Measurements from ENCODE around the gene CEACAM7.

DNA sequence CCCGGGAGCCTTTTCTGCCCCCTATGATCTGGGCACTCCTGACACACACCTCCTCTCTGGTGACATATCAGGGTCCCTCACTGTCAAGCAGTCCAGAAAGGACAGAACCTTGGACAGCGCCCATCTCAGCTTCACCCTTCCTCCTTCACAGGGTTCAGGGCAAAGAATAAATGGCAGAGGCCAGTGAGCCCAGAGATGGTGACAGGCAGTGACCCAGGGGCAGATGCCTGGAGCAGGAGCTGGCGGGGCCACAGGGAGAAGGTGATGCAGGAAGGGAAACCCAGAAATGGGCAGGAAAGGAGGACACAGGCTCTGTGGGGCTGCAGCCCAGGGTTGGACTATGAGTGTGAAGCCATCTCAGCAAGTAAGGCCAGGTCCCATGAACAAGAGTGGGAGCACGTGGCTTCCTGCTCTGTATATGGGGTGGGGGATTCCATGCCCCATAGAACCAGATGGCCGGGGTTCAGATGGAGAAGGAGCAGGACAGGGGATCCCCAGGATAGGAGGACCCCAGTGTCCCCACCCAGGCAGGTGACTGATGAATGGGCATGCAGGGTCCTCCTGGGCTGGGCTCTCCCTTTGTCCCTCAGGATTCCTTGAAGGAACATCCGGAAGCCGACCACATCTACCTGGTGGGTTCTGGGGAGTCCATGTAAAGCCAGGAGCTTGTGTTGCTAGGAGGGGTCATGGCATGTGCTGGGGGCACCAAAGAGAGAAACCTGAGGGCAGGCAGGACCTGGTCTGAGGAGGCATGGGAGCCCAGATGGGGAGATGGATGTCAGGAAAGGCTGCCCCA, 8.5 kb upstream of the CEACAM7 start:
- TF ChIP-seq, protein P1, sequence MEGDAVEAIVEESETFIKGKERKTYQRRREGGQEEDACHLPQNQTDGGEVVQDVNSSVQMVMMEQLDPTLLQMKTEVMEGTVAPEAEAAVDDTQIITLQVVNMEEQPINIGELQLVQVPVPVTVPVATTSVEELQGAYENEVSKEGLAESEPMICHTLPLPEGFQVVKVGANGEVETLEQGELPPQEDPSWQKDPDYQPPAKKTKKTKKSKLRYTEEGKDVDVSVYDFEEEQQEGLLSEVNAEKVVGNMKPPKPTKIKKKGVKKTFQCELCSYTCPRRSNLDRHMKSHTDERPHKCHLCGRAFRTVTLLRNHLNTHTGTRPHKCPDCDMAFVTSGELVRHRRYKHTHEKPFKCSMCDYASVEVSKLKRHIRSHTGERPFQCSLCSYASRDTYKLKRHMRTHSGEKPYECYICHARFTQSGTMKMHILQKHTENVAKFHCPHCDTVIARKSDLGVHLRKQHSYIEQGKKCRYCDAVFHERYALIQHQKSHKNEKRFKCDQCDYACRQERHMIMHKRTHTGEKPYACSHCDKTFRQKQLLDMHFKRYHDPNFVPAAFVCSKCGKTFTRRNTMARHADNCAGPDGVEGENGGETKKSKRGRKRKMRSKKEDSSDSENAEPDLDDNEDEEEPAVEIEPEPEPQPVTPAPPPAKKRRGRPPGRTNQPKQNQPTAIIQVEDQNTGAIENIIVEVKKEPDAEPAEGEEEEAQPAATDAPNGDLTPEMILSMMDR (IDR thresholded peaks at IDR 0.05; ENCODE audit: low read depth, low read length): no peak
- no peak for TF ChIP-seq POLR2A (IDR thresholded peaks at IDR 0.05; ENCODE audit: extremely low read depth, insufficient read length)
- TF ChIP-seq, protein P2, sequence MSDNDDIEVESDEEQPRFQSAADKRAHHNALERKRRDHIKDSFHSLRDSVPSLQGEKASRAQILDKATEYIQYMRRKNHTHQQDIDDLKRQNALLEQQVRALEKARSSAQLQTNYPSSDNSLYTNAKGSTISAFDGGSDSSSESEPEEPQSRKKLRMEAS (IDR thresholded peaks at IDR 0.05; ENCODE audit: low read depth, low read length): no peak

Measured in NB4 (cell line).